ENCODE data around the gene MPDZ. TPM values are rescaled to one million over a fixed set of nuclear protein-coding genes. Genes with fewer than 3 reads are reported as not detected.

Gene MPDZ
- total RNA-seq, 1 donor = 66.6 TPM

DNA sequence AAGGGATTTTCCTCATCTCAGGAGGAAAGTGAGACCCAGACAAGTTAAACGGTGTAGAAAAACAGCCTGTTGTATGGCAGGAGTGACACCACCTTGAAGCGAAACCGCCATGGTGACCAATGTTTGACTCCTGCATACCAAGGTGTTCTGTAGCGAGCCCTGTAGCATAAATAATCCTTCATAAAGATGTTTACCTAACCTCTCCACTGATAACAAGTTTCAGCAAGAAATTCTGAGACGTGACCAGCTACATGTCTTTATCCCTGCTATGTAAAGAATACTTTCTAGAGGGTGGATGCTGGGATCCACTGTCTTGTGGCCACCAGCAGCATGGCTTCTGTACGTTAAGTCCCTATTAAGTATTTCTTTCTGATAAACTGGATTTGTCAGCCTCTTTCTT, 148.1 kb downstream of the MPDZ start:
- DNase-seq (ENCODE audit: insufficient read length, low spot score, missing footprints) = no peak
- no peaks in the 10 kb centered on the region for H3K4me1 ChIP-seq (ENCODE audit: insufficient read depth, low read length)
- H3K9me3 ChIP-seq (ENCODE audit: low read depth, low read length) = no peaks in the 10 kb centered on the region
- H4K20me1 ChIP-seq (ENCODE audit: insufficient read depth, low read length) = no peaks in the 10 kb centered on the region
- no peak overlapping the region for H2AFZ ChIP-seq (ENCODE audit: low read length)
- H3K27ac ChIP-seq (ENCODE audit: low read depth, low read length) = no peak overlapping the region
- no peaks in the 10 kb centered on the region for H3K79me2 ChIP-seq (ENCODE audit: insufficient read depth, low read length)
- no peaks in the 10 kb centered on the region for H3K27me3 ChIP-seq (ENCODE audit: insufficient read depth, low read length)
- H3K4me2 ChIP-seq (ENCODE audit: insufficient read depth, low read length) = no peak overlapping the region
- H3K4me3 ChIP-seq (ENCODE audit: insufficient read depth, low read length) = no peak overlapping the region
- H3K36me3 ChIP-seq (ENCODE audit: insufficient read depth, low read length) = peaks cover 40% of the 10 kb centered on the region
- TF ChIP-seq, protein P1, sequence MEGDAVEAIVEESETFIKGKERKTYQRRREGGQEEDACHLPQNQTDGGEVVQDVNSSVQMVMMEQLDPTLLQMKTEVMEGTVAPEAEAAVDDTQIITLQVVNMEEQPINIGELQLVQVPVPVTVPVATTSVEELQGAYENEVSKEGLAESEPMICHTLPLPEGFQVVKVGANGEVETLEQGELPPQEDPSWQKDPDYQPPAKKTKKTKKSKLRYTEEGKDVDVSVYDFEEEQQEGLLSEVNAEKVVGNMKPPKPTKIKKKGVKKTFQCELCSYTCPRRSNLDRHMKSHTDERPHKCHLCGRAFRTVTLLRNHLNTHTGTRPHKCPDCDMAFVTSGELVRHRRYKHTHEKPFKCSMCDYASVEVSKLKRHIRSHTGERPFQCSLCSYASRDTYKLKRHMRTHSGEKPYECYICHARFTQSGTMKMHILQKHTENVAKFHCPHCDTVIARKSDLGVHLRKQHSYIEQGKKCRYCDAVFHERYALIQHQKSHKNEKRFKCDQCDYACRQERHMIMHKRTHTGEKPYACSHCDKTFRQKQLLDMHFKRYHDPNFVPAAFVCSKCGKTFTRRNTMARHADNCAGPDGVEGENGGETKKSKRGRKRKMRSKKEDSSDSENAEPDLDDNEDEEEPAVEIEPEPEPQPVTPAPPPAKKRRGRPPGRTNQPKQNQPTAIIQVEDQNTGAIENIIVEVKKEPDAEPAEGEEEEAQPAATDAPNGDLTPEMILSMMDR (IDR thresholded peaks at IDR 0.05; ENCODE audit: extremely low read depth, low read depth, low read length) = no peak

DNA sequence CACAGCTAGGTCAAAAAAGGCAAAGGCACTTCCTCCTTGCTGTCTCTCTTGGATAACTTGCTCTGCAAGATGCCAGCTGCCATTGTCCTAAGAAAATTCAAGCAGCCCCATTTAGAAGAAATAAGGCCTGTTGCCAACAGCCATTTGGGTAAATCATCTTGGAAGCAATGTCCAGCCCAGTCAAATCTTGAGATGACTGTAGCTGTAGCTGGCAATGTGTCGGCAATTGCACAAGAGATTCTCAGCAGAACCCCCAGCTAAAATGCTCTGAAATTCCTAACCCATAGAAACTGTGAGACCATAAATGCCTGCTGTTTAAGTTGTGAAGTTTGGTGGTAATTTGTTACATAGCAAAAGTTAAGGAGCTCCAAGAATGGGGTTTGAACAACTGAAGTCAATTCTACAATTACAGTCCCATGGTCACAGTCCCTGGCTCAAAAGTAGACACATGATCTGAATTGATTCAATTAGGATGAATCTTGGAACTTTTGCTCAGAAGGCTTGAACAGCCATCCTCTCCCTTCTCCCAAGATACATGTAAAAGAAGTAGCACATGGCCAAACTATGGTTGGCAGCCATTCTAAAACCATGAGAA, 151.1 kb downstream of the MPDZ start:
- Histone ChIP-seq H3K27ac (ENCODE audit: low read depth, low read length) (no peak overlapping the region), H3K4me1 (ENCODE audit: insufficient read depth, low read length) (no peaks in the 10 kb centered on the region), H2AFZ (ENCODE audit: low read length) (no peak overlapping the region), H3K4me3 (ENCODE audit: insufficient read depth, low read length) (no peak overlapping the region), H3K79me2 (ENCODE audit: insufficient read depth, low read length) (no peaks in the 10 kb centered on the region), H3K4me2 (ENCODE audit: insufficient read depth, low read length) (no peak overlapping the region), H4K20me1 (ENCODE audit: insufficient read depth, low read length) (no peaks in the 10 kb centered on the region), H3K9me3 (ENCODE audit: low read depth, low read length) (no peaks in the 10 kb centered on the region), H3K27me3 (ENCODE audit: insufficient read depth, low read length) (no peaks in the 10 kb centered on the region), H3K36me3 (ENCODE audit: insufficient read depth, low read length) (peaks cover 39% of the 10 kb centered on the region)
- TF ChIP-seq, protein P1 (IDR thresholded peaks at IDR 0.05; ENCODE audit: extremely low read depth, low read depth, low read length) = no peak
- no peak for DNase-seq (ENCODE audit: insufficient read length, low spot score, missing footprints)

DNA sequence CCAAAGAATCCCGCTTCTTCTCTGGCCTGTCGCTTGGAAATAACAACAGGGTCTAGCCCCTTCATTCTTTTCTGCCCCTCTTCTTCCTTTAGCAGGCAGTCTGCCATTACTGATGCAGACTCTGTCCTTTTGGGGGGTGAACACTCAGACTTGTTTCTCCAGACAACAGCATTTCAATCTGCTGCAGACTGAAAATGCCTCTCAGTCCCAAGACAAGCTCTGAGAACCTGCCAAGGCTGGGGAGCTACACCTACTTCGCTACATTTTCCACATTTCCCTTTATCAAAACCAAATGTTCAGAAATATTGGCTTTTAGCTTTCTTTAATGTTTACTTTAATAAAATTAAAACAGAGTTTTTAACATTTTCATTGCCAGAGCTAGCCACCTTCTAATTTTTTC, 152.4 kb downstream of the MPDZ start:
- Histone ChIP-seq H3K27ac (ENCODE audit: low read depth, low read length) (no peak overlapping the region), H4K20me1 (ENCODE audit: insufficient read depth, low read length) (no peaks in the 10 kb centered on the region), H3K4me1 (ENCODE audit: insufficient read depth, low read length) (no peaks in the 10 kb centered on the region), H3K79me2 (ENCODE audit: insufficient read depth, low read length) (no peaks in the 10 kb centered on the region), H3K36me3 (ENCODE audit: insufficient read depth, low read length) (peaks cover 37% of the 10 kb centered on the region), H3K4me3 (ENCODE audit: insufficient read depth, low read length) (no peak overlapping the region), H3K4me2 (ENCODE audit: insufficient read depth, low read length) (no peak overlapping the region), H3K9me3 (ENCODE audit: low read depth, low read length) (no peaks in the 10 kb centered on the region), H3K27me3 (ENCODE audit: insufficient read depth, low read length) (no peaks in the 10 kb centered on the region), H2AFZ (ENCODE audit: low read length) (no peak overlapping the region)
- TF ChIP-seq, protein P1 (IDR thresholded peaks at IDR 0.05; ENCODE audit: extremely low read depth, low read depth, low read length) = no peak
- DNase-seq (ENCODE audit: insufficient read length, low spot score, missing footprints) = no peak

DNA sequence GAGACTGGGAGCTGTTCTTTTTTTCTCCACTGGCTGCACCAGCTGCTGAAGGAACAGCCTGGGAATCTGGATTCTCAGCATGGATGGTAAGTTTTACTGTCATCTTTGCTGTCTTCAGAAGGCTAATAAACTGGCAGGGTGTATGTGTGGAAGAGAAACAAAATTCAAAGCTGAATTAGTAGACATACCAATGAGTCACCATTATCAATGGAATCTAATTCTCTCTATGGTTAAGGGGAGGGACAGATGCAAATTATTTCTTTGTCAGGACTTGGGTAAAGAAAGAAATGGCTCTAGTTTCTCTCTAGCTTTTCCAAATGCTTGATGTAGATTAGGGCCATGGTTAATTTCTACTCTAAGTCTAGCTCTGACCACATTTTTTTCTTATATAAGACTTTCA, 154.2 kb downstream of the MPDZ start:
- Histone ChIP-seq H3K79me2 (ENCODE audit: insufficient read depth, low read length) (no peaks in the 10 kb centered on the region), H2AFZ (ENCODE audit: low read length) (no peak overlapping the region), H3K4me1 (ENCODE audit: insufficient read depth, low read length) (no peaks in the 10 kb centered on the region), H3K27me3 (ENCODE audit: insufficient read depth, low read length) (no peaks in the 10 kb centered on the region), H3K9me3 (ENCODE audit: low read depth, low read length) (no peaks in the 10 kb centered on the region), H3K27ac (ENCODE audit: low read depth, low read length) (no peak overlapping the region), H4K20me1 (ENCODE audit: insufficient read depth, low read length) (no peaks in the 10 kb centered on the region), H3K36me3 (ENCODE audit: insufficient read depth, low read length) (peaks cover 45% of the 10 kb centered on the region), H3K4me3 (ENCODE audit: insufficient read depth, low read length) (no peak overlapping the region), H3K4me2 (ENCODE audit: insufficient read depth, low read length) (no peak overlapping the region)
- no peak for DNase-seq (ENCODE audit: insufficient read length, low spot score, missing footprints)
- TF ChIP-seq, protein P1 (IDR thresholded peaks at IDR 0.05; ENCODE audit: extremely low read depth, low read depth, low read length) = no peak
